ENCODE measurements around the gene RBMX.

DNA sequence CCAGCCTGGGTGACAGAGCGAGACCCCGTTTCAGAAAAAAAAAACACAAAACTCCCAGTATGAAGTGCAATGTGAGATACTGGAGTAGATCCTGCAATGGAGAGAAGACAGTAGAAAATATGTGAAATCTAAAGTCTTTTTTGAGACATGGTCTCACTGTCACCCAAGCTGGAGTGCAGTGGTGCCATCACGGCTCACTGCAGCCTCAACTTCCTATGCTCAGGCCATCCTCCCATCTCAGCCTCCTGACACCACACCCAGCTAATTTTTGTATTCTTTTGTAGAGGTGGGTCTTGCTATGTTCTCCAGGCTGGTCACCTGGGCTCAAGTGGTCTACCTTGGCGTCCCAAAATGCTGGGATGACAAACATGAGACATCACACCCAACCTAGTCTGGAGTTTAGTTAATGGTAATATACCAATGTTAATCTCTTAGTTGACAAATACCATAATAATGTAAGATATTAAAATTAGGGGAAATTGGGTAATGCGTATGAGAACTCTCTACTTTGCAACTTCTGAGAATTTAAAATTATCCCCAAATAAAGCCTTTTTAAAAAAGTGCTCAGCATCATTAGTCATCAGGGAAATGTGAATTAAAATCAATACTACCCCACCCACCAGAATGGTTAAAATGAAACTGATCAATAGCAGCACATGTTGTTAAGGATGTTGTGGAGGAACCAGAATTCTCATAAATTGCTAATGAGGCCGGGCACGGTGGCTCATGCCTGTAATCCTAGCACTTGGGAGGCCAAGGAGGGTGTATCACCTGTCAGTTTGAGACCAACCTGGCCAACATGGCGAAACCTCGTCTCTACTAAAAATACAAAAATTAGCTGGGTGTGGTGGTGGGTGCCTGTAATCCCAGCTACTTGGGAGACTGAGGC lies 15.0 kb downstream of the RBMX start:
- TF ChIP-seq POLR2AphosphoS5 (IDR thresholded peaks at IDR 0.05) (no peak), POLR2A (IDR thresholded peaks at IDR 0.05) (no peak)
- TF ChIP-seq, protein P1, sequence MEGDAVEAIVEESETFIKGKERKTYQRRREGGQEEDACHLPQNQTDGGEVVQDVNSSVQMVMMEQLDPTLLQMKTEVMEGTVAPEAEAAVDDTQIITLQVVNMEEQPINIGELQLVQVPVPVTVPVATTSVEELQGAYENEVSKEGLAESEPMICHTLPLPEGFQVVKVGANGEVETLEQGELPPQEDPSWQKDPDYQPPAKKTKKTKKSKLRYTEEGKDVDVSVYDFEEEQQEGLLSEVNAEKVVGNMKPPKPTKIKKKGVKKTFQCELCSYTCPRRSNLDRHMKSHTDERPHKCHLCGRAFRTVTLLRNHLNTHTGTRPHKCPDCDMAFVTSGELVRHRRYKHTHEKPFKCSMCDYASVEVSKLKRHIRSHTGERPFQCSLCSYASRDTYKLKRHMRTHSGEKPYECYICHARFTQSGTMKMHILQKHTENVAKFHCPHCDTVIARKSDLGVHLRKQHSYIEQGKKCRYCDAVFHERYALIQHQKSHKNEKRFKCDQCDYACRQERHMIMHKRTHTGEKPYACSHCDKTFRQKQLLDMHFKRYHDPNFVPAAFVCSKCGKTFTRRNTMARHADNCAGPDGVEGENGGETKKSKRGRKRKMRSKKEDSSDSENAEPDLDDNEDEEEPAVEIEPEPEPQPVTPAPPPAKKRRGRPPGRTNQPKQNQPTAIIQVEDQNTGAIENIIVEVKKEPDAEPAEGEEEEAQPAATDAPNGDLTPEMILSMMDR (IDR thresholded peaks at IDR 0.05) = no peak
